Measurements from ENCODE around the gene ATP9A.

Gene ATP9A

DNA sequence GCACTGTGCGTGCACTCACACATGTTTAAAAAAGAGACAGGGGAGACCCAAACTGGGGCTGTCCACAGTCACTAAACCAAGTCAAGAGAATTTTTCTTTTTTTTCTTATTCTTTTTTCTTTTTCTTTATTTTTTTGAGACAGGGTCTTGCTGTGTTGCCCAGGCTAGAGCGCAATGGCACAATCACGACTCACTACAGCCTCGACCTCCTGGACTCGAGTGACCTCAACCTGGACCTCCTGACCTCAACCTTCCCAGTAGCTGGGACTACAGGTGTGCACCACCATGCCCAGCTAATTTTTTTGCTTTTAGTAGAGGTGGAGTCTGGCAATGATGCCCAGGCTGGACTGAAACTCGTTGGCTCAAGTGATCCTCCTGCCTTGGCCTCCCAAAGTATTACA lies 136.2 kb downstream of the ATP9A start:
- TF ChIP-seq, protein P1, sequence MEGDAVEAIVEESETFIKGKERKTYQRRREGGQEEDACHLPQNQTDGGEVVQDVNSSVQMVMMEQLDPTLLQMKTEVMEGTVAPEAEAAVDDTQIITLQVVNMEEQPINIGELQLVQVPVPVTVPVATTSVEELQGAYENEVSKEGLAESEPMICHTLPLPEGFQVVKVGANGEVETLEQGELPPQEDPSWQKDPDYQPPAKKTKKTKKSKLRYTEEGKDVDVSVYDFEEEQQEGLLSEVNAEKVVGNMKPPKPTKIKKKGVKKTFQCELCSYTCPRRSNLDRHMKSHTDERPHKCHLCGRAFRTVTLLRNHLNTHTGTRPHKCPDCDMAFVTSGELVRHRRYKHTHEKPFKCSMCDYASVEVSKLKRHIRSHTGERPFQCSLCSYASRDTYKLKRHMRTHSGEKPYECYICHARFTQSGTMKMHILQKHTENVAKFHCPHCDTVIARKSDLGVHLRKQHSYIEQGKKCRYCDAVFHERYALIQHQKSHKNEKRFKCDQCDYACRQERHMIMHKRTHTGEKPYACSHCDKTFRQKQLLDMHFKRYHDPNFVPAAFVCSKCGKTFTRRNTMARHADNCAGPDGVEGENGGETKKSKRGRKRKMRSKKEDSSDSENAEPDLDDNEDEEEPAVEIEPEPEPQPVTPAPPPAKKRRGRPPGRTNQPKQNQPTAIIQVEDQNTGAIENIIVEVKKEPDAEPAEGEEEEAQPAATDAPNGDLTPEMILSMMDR (IDR thresholded peaks at IDR 0.05; ENCODE audit: low read depth, low read length), result no peak
- H3K4me3 ChIP-seq (ENCODE audit: low read depth, low read length), result 0 out of 2 replicates have a peak overlapping the region, but pooled peaks have one; percentile 13

DNA sequence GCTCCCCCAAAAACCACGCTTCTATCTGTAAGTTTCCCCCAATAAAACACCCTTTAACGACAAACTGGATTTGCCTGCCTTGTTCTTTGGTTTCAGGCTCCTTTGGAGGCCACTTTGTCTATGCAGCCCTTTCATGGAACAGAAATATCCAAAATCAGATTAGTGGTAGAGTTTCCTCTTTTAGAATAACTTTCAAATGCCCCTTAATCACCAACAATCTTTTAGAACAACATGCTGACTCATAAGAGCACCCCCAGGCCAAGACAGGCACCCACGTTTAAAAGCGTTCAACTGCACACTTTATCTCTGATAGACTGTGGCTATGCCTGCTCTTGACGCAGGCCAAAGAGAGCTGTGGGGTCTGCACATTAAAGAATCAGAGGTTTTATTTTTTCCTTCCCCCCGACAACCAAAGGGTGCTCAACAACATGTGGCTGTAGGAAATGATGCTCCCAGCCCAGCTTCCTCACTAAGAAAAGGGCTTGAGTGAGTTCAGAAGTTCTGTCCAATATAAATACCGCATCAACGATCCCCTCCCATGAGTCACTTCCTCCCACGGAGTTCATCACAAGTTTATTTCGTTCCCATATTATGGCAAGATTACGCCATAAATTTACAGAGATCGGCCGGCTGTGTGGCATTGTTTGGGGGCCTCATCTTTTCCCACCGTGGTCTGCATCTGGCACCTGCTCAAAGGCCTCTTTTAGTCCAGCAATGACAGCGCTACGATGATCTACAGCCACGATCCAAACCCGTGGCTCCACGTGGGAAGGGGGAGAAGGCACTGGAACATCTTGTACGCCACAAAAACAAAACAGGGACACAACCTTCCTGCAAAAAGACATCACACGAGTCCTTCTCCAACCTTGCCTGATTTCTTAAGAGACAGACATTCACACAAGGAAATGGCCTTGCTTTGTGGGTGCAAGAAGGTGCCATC lies 136.9 kb downstream of the ATP9A start:
- TF ChIP-seq, protein P1 (IDR thresholded peaks at IDR 0.05; ENCODE audit: low read depth, low read length), result no peak
- peak overlapping the region; percentile 21; the same call in 1 of the 2 replicates for H3K4me3 ChIP-seq (ENCODE audit: low read depth, low read length)

DNA sequence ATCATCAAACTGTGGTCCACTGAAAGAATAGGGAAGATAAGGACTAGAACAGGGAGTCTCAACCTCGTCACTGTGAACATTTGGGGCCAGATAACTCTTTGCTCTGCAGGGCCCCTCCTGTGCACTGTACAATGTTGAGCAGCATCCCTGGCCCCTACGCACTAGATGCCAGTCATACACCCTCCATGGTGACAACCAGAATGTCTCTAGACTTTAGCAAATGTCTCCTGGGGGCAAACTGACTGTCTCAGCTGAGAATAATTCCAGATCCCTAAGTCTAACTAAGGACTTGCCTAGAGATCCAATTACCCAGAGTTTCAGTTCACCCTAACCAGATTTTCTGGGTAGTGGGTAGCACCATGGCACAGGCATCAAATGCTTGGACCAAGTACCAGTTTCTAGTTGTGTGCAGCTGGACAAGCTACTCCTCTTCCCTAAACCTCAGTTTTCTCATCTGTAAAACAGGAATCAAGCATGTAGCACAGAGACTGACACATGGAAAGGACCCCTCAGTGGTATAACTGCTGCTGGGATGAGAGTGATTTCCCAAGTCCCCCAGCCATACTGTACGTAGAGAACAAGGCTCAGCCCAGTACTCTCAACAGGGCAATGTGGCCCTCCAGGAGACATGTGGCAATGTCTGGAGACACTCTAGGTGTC lies 138.7 kb downstream of the ATP9A start:
- TF ChIP-seq, protein P1 (IDR thresholded peaks at IDR 0.05; ENCODE audit: low read depth, low read length), result no peak
- no peak overlapping the region for H3K4me3 ChIP-seq (ENCODE audit: low read depth, low read length)

DNA sequence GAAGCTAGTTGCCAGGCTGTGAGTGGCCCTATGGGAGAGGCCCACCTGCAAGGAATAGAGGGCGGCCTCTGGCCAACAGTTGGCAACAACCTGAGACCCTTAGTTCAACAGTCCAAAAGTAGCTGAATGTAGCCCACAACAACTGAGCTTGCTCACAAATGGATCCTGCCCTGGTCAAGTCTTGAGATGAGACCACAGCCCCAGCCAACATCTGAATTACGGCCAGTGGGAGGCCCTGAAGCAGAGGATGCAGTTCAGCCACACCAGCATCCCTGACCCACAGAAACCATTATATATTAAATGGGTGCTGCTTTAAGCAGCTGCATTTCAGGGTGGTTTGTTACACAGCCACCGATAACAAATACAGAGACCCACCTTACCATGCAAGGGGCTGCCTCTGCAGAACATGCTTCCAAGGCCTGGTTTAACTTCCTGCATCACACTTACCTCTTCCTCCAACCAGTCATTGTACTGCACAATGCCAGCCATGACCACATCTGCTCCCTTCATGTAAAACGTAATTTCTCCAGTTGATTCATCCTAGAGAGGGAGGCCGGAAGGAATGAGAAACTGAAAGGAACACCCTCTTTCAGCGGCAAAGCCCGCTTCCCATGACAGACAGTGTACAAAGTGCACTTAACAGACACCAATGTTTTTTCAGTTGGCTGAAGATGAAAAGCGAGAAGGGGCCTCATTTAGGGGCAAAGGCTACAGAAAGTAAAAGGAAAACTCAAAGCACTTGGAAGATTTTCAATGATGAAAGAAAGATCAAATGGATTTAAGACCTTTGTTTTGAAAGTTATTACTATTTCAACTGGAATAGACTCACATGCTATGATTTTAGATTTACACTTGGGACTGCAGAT lies 139.4 kb downstream of the ATP9A start:
- H3K4me3 ChIP-seq (ENCODE audit: low read depth, low read length), result no peak overlapping the region
- TF ChIP-seq, protein P1 (IDR thresholded peaks at IDR 0.05; ENCODE audit: low read depth, low read length), result no peak

DNA sequence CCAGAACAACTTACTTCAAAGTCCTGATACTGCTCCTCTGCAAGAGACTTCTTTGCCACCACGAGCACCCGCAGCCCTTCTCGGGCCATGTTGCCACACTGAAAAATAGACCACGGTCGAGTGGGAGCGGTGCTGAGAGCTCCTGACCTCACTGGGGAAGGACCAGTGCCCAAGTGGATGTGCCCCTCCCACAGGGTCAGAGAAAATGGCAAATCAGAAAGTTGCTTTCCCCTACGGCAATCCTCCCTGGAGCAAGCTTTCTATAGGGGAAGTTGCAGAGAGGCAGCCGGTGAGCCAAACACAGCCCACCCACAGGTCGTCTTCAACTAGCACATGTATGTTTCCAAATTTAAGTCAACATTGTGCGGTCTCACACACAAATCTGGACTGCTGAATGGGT lies 140.6 kb downstream of the ATP9A start:
- TF ChIP-seq, protein P1 (IDR thresholded peaks at IDR 0.05; ENCODE audit: low read depth, low read length), result no peak
- no peak overlapping the region for H3K4me3 ChIP-seq (ENCODE audit: low read depth, low read length)

DNA sequence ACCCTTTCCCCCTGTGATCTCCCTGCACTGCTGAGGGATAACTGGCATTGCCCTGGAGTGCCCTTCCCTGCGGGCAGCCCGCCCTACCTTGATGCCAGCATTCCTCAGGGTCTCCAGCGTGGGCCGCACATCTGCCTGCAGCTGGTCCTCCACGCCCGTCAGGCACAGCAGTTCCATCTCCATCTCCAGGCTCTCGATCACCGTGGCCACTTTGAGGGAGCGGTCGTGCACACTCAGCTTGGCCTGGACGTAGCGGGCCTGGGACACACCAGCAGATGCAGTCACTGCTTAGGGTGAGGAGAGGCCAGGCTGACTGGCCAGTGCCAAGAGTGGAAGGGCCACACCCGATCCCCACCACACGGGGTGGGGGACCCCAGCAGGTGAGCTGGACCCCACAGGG lies 143.1 kb downstream of the ATP9A start:
- no peak overlapping the region for H3K4me3 ChIP-seq (ENCODE audit: low read depth, low read length)
- TF ChIP-seq, protein P1 (IDR thresholded peaks at IDR 0.05; ENCODE audit: low read depth, low read length), result no peak

All from WI38 (cell line).